ENCODE measurements around the gene KDM4F.

The KDM4F gene

DNA sequence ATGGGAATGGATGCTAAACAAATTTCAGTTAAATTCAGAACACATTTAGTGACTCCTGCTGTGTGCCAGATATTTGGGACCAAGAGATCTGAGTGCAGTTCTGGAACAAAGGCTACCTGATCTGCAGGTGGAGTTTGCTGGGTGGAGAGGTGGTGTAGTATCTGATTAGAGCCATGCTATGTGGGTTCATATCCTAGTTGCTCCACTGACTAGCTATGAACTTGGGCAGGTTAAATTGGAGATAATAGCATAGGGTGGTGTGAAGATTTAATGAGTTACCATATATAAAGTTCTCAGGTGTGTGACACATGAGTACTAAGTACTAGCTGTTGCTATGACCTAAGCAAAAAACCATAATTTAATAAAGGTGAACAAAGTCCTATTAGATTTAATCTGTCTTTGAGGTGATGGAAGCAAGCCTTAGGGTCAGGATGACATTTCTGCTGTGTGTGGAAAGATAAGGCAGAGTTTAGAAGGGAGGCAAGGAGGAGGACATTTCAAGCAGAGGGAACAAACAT, 42.5 kb downstream of the KDM4F start:
- no peak for DNase-seq (ENCODE audit: low read depth)

DNA sequence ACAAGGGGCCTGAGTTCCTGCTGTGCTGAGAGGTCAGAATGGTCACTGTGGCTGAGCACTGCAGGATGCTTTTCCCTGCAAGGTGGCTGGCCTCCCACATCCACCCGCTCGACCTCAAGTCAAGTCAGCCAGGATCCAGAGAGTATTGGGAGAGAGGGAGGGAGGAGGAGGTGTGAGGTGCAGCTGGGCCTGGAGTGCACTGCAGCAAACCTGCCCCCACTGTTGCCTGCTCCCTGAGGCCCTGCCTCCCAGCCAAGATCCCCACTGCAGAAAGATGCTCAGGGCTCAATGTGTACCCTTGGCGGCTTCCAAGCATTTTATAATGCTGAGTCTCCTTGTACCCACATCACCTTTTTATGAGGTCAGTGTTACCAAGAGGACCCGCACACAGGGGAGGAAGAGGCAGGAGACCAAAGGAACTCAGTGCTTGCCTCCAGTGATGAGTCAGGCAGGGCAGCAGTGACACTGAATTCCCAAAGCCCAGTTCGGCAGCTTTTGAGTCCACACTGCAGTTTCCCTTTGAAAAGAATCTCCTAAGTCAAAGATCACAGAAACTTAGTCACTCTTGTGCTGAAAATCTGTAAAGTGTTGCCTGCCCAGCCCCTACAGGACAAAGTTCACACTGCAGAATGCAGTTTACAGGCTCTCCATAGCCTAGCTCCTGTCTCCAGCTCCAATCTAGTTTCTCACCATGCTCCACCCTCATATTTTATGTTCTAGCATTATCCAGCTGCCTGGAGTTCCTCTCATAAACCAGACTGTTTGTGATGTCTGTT, 43.5 kb downstream of the KDM4F start:
- DNase-seq (ENCODE audit: low read depth) = peak; percentile 12

DNA sequence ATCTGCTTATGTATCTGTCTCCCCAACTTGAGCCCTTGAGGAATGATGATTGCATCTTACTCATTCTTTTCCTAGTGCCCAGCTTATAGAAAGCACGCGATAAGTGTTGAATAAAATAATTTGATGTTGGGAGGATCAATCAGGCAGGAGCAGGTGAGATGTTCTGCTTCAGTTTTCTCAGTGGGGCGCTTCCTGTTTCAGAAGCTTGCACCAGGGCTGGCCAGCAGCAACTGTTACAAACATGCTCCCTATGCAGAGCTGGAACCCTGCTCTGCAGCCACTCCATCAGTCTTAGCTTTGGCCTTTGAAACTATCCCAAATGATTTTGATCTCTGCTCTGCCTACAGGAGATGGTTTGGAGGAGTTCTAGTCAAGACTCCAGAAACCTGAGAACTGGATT, 44.3 kb downstream of the KDM4F start:
- no peak for DNase-seq (ENCODE audit: low read depth)

DNA sequence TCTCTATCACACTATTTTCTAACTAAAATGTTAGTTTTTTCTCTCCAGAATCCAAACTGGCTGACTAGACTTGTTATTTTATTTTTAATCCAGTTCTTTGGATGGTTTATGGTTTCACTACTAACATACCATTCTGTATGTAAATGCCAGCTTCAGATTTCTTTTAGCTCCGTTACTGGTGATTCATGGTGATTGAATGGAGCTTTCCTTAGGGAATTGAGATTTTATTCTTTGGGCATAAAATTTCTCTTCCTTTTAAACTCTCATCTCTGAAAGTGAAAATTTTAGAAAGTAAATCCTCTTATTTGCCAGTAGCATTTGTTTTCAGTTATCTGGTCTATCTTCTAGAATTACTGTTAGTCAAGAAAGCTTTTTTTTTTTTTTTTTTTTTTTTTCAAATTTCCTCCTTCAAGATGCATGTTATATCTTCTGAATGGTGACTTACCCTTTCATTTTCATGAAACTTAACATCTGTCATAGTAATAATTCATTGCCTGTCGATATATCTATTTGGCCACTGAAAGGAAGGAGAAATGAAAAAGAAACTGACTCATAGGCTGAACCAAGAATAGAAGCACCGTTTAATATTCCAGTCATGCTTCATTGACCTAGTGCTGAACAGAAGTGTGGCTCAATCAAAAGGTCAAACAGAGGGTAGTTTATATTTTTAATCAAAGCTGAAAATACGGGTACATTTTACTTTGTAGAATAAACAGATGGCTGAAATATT, 46.8 kb downstream of the KDM4F start:
- DNase-seq (ENCODE audit: low read depth) = no peak

DNA sequence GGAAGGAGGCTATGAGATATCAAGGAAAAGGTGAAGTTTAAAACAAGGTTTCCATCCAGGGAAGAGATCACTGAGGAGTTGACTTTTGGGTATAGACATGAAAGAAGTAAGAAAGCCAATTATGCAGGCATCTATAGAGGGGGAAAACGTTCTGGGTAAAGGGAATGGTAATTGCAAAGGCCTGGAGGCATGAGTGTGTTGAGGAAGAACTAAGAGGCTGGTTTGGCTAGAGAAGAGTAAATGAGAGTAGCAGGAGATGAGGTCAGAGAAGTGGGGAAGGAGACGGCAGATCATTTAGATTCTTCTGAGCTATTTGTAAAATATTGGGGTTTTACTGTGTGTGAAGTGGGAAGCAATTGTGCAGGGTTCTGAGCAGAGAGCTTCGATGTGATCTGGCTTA, 48.0 kb downstream of the KDM4F start:
- no peak for DNase-seq (ENCODE audit: low read depth)

DNA sequence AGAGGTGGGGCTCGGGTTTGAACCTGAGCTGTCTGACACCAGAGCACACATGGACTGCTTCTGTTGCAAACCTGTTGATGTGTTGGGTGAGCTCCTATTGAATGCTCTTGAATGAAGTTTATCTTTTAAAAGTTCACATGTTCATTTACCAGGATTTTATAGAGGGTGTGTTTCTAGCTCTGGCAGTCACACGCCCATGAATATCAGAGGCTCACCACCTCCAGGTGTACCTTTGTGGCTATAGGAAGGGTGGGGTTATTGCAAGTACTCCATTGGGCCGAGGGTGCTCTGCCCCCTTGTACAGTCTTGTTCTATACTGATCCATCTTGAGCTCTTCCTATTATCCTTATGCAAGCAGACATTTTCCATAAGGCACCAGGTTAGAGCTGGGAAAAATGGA, 49.6 kb downstream of the KDM4F start:
- DNase-seq (ENCODE audit: low read depth) = no peak

DNA sequence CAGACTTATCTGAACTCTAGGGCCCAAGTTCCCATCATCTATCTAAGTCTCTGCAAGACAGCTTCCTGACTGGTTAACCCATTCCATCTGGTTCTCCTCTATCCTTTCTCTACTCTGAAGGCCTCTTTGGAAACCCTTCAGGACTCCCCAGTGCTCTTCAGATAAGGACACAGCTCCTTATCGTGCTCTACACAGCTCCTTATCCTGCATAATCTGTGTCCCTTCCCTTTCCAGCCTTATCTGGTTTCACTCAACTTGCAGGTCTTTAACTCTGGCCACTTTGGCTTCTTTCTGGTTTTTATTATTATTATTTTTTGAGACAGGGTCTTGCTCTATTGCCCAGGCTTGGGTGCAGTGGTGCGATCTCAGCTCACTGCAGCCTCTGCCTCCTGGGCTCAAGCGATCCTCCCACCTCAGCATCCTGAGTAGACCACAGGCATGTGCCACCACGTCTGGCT, 51.0 kb downstream of the KDM4F start:
- DNase-seq (ENCODE audit: low read depth) = no peak

Measured in stimulated activated CD4-positive, alpha-beta T cell treated with anti-CD3 and anti-CD28 coated beads, Interleukin-2, amount 100 ng/mL, for 4 hours (primary cell).